HCT116 (cell line): ENCODE data around the gene CDKL5. TPM values are rescaled to one million over a fixed set of nuclear protein-coding genes. Genes with fewer than 3 reads are reported as not detected.

Experiments used
- ATAC-seq: fragments of 200-7000 bp; cut with Tn5 transposase; 2 replicates; pipeline ENCODE4 v1.9.1; 2020; ENCODE audit warnings: mild to moderate bottlenecking, moderate library complexity
- BruUV-seq: library from RNA; stranded (reverse); fragments of 400-500 nt; replicated peaks from 2 replicates; lab custom pipeline; 2021; lab: Mats Ljungman, UMichigan
- CTCF ChIA-PET: fragments of 300-600 bp; sonication (Branson Sonifier 250); formaldehyde crosslinking; loops from one replicate; lab custom pipeline; 2021; ENCODE audit warnings: antibody characterized with exemption; lab: Charles Lee
- POLR2A ChIA-PET: fragments of 300-600, 350-600 bp; sonication (Branson Sonifier 250); formaldehyde crosslinking; loops from one replicate; lab custom pipeline; 2021; ENCODE audit warnings: antibody characterized with exemption; lab: Charles Lee
- RAD21 ChIA-PET, 2 experiments: fragments of 300-600 bp; sonication (Branson Sonifier 250); formaldehyde crosslinking; loops; one replicate each; lab custom pipeline; 2023; ENCODE audit warnings: low total read pairs in 2 of 2; ENCODE audit not compliant: uncharacterized antibody in 2 of 2, unreplicated experiment in 2 of 2, low non-redundant PET in 1 of 2; lab: Charles Lee
- DNase-seq: peaks from one replicate; pipeline ENCODE4 v3.0.0-alpha.2; 2010; ENCODE audit warnings: low read depth, low spot score
- H2AFZ ChIP-seq: fragments of 200-600 bp; shearing (Covaris generic), sonication (generic); 2 replicates; pipeline ENCODE4 v1.6.1; 2017; ENCODE audit warnings: low read depth, mixed run types, mixed read lengths, antibody characterized with exemption, low read length; ENCODE audit not compliant: poor library complexity, severe bottlenecking
- H3K27ac ChIP-seq: 2 replicates; pipeline ENCODE4 v1.5.1; 2012; ENCODE audit warnings: low read depth, low read length
- H3K27me3 ChIP-seq: fragments of 200-600 bp; sonication (generic); 2 replicates; pipeline ENCODE4 v1.6.1; 2016; ENCODE audit warnings: mixed run types, low read length, mixed read lengths; ENCODE audit not compliant: insufficient read depth
- H3K36me3 ChIP-seq, 2 experiments: fragments of 200-500 bp in 1 of 2; fragments of 200-600 bp in 1 of 2; sonication (Bioruptor generic) in 1 of 2; sonication (generic) in 1 of 2; 2 replicates each; pipeline versions ENCODE4 v1.5.1 to v1.6.1; 2014 to 2016; ENCODE audit warnings: low read length in 2 of 2, inconsistent platforms in 1 of 2, mixed read lengths in 1 of 2, mixed run types in 1 of 2; ENCODE audit not compliant: insufficient read depth in 2 of 2, control insufficient read depth in 1 of 2
- H3K4me1 ChIP-seq, 2 experiments: fragments of 200-600 bp in 1 of 2; sonication (generic) in 1 of 2; 2 replicates each; pipeline versions ENCODE4 v1.5.1 to v1.6.1; 2012 to 2017; ENCODE audit warnings: low read length in 2 of 2, inconsistent platforms in 1 of 2, mild to moderate bottlenecking in 1 of 2, mixed read lengths in 1 of 2, mixed run types in 1 of 2, moderate library complexity in 1 of 2; ENCODE audit not compliant: insufficient read depth in 2 of 2, control insufficient read depth in 1 of 2
- H3K4me2 ChIP-seq: fragments of 200-600 bp; sonication (generic); 2 replicates; pipeline ENCODE4 v1.6.1; 2017; ENCODE audit warnings: mixed run types, low read length, mixed read lengths
- H3K4me3 ChIP-seq, 2 experiments: fragments of 200-600 bp in 1 of 2; sonication (generic) in 1 of 2; replicated peaks in 1 of 2; 2 replicates each; pipeline ENCODE4 v1.5.1; 2011 to 2016; ENCODE audit warnings: low read length in 2 of 2, control low read depth in 1 of 2, low read depth in 1 of 2, mild to moderate bottlenecking in 1 of 2, mixed read lengths in 1 of 2, mixed run types in 1 of 2
- H3K79me2 ChIP-seq: fragments of 200-600 bp; sonication (generic); 2 replicates; pipeline ENCODE4 v1.6.1; 2017; ENCODE audit warnings: mild to moderate bottlenecking, mixed run types, low read length, moderate library complexity, mixed read lengths; ENCODE audit not compliant: insufficient read depth
- H3K9ac ChIP-seq: fragments of 200-600 bp; sonication (generic); 2 replicates; pipeline ENCODE4 v1.6.1; 2016; ENCODE audit warnings: low read length, mixed read lengths
- H3K9me2 ChIP-seq: fragments of 200-600 bp; sonication (generic), shearing (Covaris generic); 2 replicates; pipeline ENCODE4 v1.6.1; 2017; ENCODE audit warnings: mixed run types, mild to moderate bottlenecking, moderate library complexity; ENCODE audit not compliant: insufficient read depth
- H3K9me3 ChIP-seq, 2 experiments: fragments of 200-500 bp in 1 of 2; fragments of 200-600 bp in 1 of 2; sonication (Bioruptor generic) in 1 of 2; sonication (generic) in 1 of 2; 2 replicates each; pipeline ENCODE4 v1.6.1; 2014 to 2017; ENCODE audit warnings: low read length in 2 of 2, mixed read lengths in 2 of 2, inconsistent platforms in 1 of 2, low read depth in 1 of 2, mild to moderate bottlenecking in 1 of 2, mixed run types in 1 of 2, moderate library complexity in 1 of 2; ENCODE audit not compliant: control insufficient read depth in 1 of 2, insufficient read depth in 1 of 2
- H4K20me1 ChIP-seq: fragments of 200-600 bp; sonication (generic), shearing (Covaris generic); 2 replicates; pipeline ENCODE4 v1.6.1; 2017; ENCODE audit warnings: mixed run types, mild to moderate bottlenecking, moderate library complexity; ENCODE audit not compliant: insufficient read depth
- ATF3 ChIP-seq: IDR thresholded peaks from 2 replicates; pipeline ENCODE4 v1.6.1; 2012
- CTCF ChIP-seq, 3 experiments: fragments of 200-600 bp in 1 of 3; sonication (generic) in 1 of 3; IDR thresholded peaks in 2 of 3; conservative IDR thresholded peaks in 1 of 3; 2 replicates each; pipeline ENCODE4 v1.5.1; 2012 to 2017; ENCODE audit warnings: low read depth in 2 of 3, low read length in 2 of 3, antibody characterized with exemption in 1 of 3, borderline replicate concordance in 1 of 3, control low read depth in 1 of 3, mild to moderate bottlenecking in 1 of 3, mixed read lengths in 1 of 3, mixed run types in 1 of 3, moderate library complexity in 1 of 3; ENCODE audit not compliant: insufficient read depth in 1 of 3
- EGR1 ChIP-seq: IDR thresholded peaks from 2 replicates; pipeline ENCODE4 v1.6.1; 2012; ENCODE audit warnings: low read depth
- EZH2 ChIP-seq: fragments of 200-600 bp; sonication (generic); IDR thresholded peaks from 2 replicates; pipeline ENCODE4 v1.6.1; 2017; ENCODE audit warnings: antibody characterized with exemption, mixed run types
- JUND ChIP-seq: IDR thresholded peaks from 2 replicates; pipeline ENCODE4 v1.6.1; 2012
- RAD21 ChIP-seq: IDR thresholded peaks from 2 replicates; pipeline ENCODE4 v1.6.1; 2012; ENCODE audit warnings: low read depth, mild to moderate bottlenecking
- SP1 ChIP-seq: IDR thresholded peaks from 2 replicates; pipeline ENCODE4 v1.6.1; 2012; ENCODE audit warnings: low read depth
- TCF7L2 ChIP-seq: IDR thresholded peaks from 2 replicates; pipeline ENCODE4 v1.7.0; 2011; ENCODE audit warnings: borderline replicate concordance, inconsistent platforms; ENCODE audit not compliant: insufficient read depth, insufficient read length; ENCODE audit errors: extremely low read depth
- ZBTB33 ChIP-seq: IDR thresholded peaks from 2 replicates; pipeline ENCODE4 v1.6.1; 2011; ENCODE audit warnings: mild to moderate bottlenecking, low read length, moderate library complexity; ENCODE audit not compliant: insufficient replicate concordance; ENCODE audit errors: extremely low read depth
- ZNF274 ChIP-seq: fragments of 200-500 bp; sonication (Bioruptor generic); IDR thresholded peaks from 2 replicates; pipeline ENCODE4 v1.6.1; 2014; ENCODE audit warnings: mild to moderate bottlenecking, low read depth, low read length, inconsistent platforms
- intact Hi-C: fragments of 100-400 bp; cut with micrococcal nuclease; formaldehyde crosslinking; loops from 2 replicates; pipeline ENCODE4 v1.10.0; 2022
- total RNA-seq: library from RNA; stranded (reverse); gene quantifications from one replicate; pipeline ENCODE4 v1.2.1, GENCODE V29; 2021; ENCODE audit not compliant: unreplicated experiment
- TF ChIP-seq, protein P1 (sequence below): IDR thresholded peaks from 2 replicates; pipeline ENCODE4 v1.6.1; 2012

The CDKL5 gene
- total RNA-seq, 1 experiment from 2014 or later, result 2.5 TPM

GRCh38 chrX:18406531-18407266 lies 18.7 kb upstream of the CDKL5 start:
- ATAC-seq (no peak), DNase-seq (no peak)
- POLR2A ChIA-PET, result no interaction called here
- Histone ChIP-seq H3K4me1 (no peaks in the 10 kb centered on the region), H3K4me2 (no peak overlapping the region), H3K79me2 (no peaks in the 10 kb centered on the region), H3K4me3 (no peak overlapping the region), H4K20me1 (no peaks in the 10 kb centered on the region)
- no TSS peak for BruUV-seq
- no peak for TF ChIP-seq EZH2
- no peak for TF ChIP-seq JUND
- no peak for TF ChIP-seq TCF7L2
- TF ChIP-seq SP1, result no peak
- TF ChIP-seq EGR1, result no peak
- TF ChIP-seq ZNF274, result no peak
- TF ChIP-seq, all 23 proteins: peak for 0
- no peaks in the 10 kb centered on the region for H3K9me3 ChIP-seq
- CTCF ChIA-PET, result no interaction called here
- no peak overlapping the region for H3K9ac ChIP-seq
- intact Hi-C loops, result no loop called here
- H3K27me3 ChIP-seq, result no peaks in the 10 kb centered on the region
- H3K9me2 ChIP-seq, result no peaks in the 10 kb centered on the region
- no peak overlapping the region for H3K27ac ChIP-seq
- no peak overlapping the region for H2AFZ ChIP-seq
- RAD21 ChIA-PET, result no interaction called here
- no peaks in the 10 kb centered on the region for H3K36me3 ChIP-seq

- RAD21 ChIA-PET, result interaction anchor here in 1 of 2 experiments (0.9 kb wide), 2 partner anchors 305 to 924 kb away, joined by 3 read pairs; no protein-coding TSS in a partner anchor
- CTCF ChIA-PET, result interaction anchor here (1.0 to 1.8 kb wide), 4 partner anchors 9 to 630 kb away, joined by 3 to 15 read pairs (median 4); partner anchors contain the start of gene CDKL5
- peak; percentile 64; the same call in 1 of the 2 replicates for ATAC-seq
- H3K27me3 ChIP-seq, result no peaks in the 10 kb centered on the region
- no TSS peak for BruUV-seq
- DNase-seq, result peak; percentile 21
- intact Hi-C loops, result loop anchor here (1.0 to 5.0 kb wide), 3 partner anchors 476 to 922 kb away; no protein-coding TSS in a partner anchor
- no peaks in the 10 kb centered on the region for H3K9me3 ChIP-seq
- no peak overlapping the region for H3K4me2 ChIP-seq
- no peaks in the 10 kb centered on the region for H3K36me3 ChIP-seq
- H3K4me3 ChIP-seq, result no peak overlapping the region
- no peaks in the 10 kb centered on the region for H4K20me1 ChIP-seq
- H3K9ac ChIP-seq, result no peak overlapping the region
- H2AFZ ChIP-seq, result no peak overlapping the region
- TF ChIP-seq JUND (no peak), CTCF (IDR thresholded peaks at IDR 0.05 in 2 of 3, conservative IDR thresholded peaks at IDR 0.05 in 1 of 3; ENCODE audit: borderline replicate concordance in 1 of 3, insufficient read depth in 1 of 3, low read depth in 2 of 3, low read length in 2 of 3) (peak; percentile 12 to 51 (median 37); a peak in 4 of 6 replicates), EGR1 (no peak), ZBTB33 (no peak), ATF3 (no peak), TCF7L2 (no peak), RAD21 (peak; percentile 66)
- TF ChIP-seq, protein P1, sequence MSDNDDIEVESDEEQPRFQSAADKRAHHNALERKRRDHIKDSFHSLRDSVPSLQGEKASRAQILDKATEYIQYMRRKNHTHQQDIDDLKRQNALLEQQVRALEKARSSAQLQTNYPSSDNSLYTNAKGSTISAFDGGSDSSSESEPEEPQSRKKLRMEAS, result peak; percentile 31; the same call in 1 of the 2 replicates
- TF ChIP-seq, all 23 proteins: peak for 3
- Histone ChIP-seq H3K9me2 (no peaks in the 10 kb centered on the region), H3K4me1 (no peaks in the 10 kb centered on the region), H3K27ac (no peak overlapping the region), H3K79me2 (no peaks in the 10 kb centered on the region)
- POLR2A ChIA-PET, result interaction anchor here (1.1 kb wide), 1 partner anchor 477 kb away, joined by 4 read pairs; no protein-coding TSS in a partner anchor
Observed at GRCh38 chrX:18410038-18410437, 15.4 kb upstream of the CDKL5 start.
